Measurements from ENCODE around the gene GLYATL1. TPM values are rescaled to one million over a fixed set of nuclear protein-coding genes. Genes with fewer than 3 reads are reported as not detected.

The GLYATL1 gene
- total RNA-seq, 1 experiment from 2014 or later: not detected

GRCh38 chr11:58924230-58924629 is 15.1 kb upstream of the GLYATL1 start:
- DNase-seq (ENCODE audit: low spot score): no peak
- in situ Hi-C loops (cut with HindIII; ENCODE audit: low sequenced_read_pairs): no loop called here

GRCh38 chr11:58926251-58926650 is 13.0 kb upstream of the GLYATL1 start:
- no peak for DNase-seq (ENCODE audit: low spot score)
- in situ Hi-C loops (cut with HindIII; ENCODE audit: low sequenced_read_pairs): no loop called here

GRCh38 chr11:58926695-58927094 is 12.6 kb upstream of the GLYATL1 start:
- no peak for DNase-seq (ENCODE audit: low spot score)
- in situ Hi-C loops (cut with HindIII; ENCODE audit: low sequenced_read_pairs): no loop called here

DNA sequence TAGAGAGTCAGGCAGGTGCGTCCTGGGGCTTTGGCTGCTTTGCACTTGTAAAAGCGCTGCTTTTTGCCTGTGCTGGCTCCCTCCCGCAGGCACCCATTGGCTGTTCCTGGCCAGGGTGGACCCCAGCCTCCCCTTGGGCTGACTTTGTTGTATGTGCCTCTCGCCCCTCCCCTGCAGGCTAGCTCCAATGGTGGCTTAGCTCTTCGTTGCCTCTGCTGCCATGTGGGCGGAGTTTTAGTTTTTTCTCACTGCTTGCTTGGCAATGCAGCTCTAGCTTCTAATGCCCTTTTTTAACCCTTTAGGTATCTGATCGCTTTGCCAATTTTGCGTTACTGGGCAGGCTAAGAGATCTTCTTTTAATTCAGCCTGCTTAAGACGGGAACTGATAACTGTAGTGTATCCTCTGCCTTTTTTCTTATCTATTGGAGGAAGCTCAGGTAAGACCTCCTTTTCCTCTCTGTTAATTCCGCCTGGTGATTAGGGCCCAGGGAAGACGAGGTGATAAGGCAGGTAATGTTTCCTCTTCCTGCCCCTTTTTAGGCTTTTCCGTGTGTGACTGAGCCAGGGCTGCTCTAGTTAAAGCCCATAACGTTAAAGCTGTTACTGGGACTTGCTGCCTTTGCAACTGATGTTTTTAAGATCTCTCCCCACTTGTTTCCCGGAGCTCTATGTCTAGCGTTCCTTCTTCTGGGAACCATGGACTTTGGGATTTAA is 11.7 kb upstream of the GLYATL1 start:
- in situ Hi-C loops (cut with HindIII; ENCODE audit: low sequenced_read_pairs): no loop called here
- no peak for DNase-seq (ENCODE audit: low spot score)

- in situ Hi-C loops (cut with HindIII; ENCODE audit: low sequenced_read_pairs): no loop called here
- no peak for DNase-seq (ENCODE audit: low spot score)
Observed at GRCh38 chr11:58928107-58928499, 11.2 kb upstream of the GLYATL1 start.

GRCh38 chr11:58928691-58929090 is 10.6 kb upstream of the GLYATL1 start:
- in situ Hi-C loops (cut with HindIII; ENCODE audit: low sequenced_read_pairs): no loop called here
- no peak for DNase-seq (ENCODE audit: low spot score)

DNA sequence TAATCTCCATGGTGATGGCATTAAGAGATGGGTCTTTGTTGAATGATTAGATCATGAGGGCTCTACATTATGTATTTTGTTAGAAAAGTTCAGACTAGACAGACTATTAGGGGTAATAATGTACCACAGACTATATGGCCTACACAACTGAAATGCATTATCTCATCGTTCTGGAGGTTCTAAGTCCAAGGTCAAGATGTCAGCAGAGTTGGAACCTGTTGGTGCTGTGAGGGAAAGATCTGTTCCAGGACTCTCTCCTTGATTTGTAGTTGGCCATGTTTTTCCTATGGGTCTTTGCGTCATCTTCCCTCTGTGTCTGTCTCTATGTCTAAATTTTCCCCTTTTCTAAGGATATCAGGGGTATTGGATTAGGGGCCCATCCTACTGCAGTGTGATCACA is 8.4 kb upstream of the GLYATL1 start:
- no peak for DNase-seq (ENCODE audit: low spot score)

GRCh38 chr11:58933661-58934060 is 5.6 kb upstream of the GLYATL1 start:
- in situ Hi-C loops (cut with HindIII; ENCODE audit: low sequenced_read_pairs): no loop called here
- DNase-seq (ENCODE audit: low spot score): peak; percentile 34

More for the DNA sequence above, 8.4 kb upstream of the GLYATL1 start:
- in situ Hi-C loops (cut with HindIII; ENCODE audit: low sequenced_read_pairs): no loop called here

GRCh38 chr11:58934945-58935513 is 4.3 kb upstream of the GLYATL1 start:
- DNase-seq (ENCODE audit: low spot score): no peak
- in situ Hi-C loops (cut with HindIII; ENCODE audit: low sequenced_read_pairs): no loop called here

- in situ Hi-C loops (cut with HindIII; ENCODE audit: low sequenced_read_pairs): no loop called here
- DNase-seq (ENCODE audit: low spot score): no peak
Observed at GRCh38 chr11:58938398-58938797, 890 bp upstream of the GLYATL1 start.

DNA sequence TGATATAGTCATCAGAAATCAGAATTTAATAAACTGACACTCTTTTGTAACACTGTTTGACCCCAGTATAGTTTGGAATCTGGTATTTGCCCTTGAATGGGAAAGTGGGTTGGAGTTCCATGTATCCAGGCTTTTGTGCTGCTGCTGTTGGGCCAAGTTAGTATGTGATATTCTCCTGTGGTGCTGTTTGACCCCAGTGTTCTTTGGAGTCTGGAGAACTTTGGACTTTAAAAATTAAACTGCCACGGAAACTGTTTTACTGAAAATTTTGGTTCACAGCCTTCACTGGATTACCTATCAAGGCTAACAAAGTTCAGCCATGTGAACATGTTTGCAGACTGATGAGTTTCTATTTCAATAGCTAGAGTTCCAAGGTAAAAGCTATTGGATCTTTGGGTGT is 740 bp downstream of the GLYATL1 start:
- in situ Hi-C loops (cut with HindIII; ENCODE audit: low sequenced_read_pairs): no loop called here
- no peak for DNase-seq (ENCODE audit: low spot score)

DNA sequence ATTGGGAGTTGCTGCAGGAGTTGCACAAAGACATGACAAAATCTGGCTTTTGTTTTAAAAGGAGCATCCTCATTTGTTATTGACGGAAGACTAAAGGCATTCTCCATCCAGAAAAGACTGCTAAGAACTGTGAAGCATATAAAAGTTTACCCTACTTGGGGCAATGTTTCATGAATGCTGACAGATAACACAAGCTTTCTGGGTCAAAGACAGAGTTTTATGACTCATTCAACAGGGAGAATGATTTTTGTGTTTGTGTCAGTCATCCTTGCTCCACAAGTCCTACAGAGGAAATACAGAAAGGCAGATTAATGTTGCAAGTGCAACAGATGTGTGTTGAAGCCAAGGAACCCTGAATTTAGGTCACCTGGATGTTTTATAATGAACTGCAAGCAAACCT is 2.5 kb downstream of the GLYATL1 start:
- in situ Hi-C loops (cut with HindIII; ENCODE audit: low sequenced_read_pairs): no loop called here
- DNase-seq (ENCODE audit: low spot score): no peak

DNA sequence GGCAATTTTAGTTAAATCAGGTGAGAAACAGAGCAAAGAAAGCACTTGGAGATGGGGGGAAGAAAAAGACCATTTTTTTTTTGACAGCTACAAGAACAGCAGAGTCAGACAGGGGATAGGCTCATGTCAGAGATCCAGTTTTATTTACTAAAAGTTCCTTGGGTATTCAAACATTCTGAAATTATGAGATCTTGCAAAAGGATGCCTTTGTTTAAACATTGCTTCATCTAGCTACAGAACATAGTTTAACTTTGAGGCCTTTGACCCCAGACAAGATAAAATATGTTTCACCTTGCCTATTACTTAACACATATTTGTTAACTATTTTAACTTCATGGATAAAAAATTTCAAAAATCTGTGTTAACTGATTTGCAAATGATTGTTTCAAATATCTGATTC is 6.4 kb downstream of the GLYATL1 start:
- DNase-seq (ENCODE audit: low spot score): no peak
- in situ Hi-C loops (cut with HindIII; ENCODE audit: low sequenced_read_pairs): no loop called here

GRCh38 chr11:58949184-58949583 is 9.9 kb downstream of the GLYATL1 start:
- no peak for DNase-seq (ENCODE audit: low spot score)
- in situ Hi-C loops (cut with HindIII; ENCODE audit: low sequenced_read_pairs): no loop called here

- DNase-seq (ENCODE audit: low spot score): no peak
- in situ Hi-C loops (cut with HindIII; ENCODE audit: low sequenced_read_pairs): no loop called here
Observed at GRCh38 chr11:58957922-58958321, 18.6 kb downstream of the GLYATL1 start.

- in situ Hi-C loops (cut with HindIII; ENCODE audit: low sequenced_read_pairs): no loop called here
- no peak for DNase-seq (ENCODE audit: low spot score)
Observed at GRCh38 chr11:58958500-58958899, 19.2 kb downstream of the GLYATL1 start.

- no peak for DNase-seq (ENCODE audit: low spot score)
- in situ Hi-C loops (cut with HindIII; ENCODE audit: low sequenced_read_pairs): no loop called here
Observed at GRCh38 chr11:58963551-58964104, 24.3 kb downstream of the GLYATL1 start.

DNA sequence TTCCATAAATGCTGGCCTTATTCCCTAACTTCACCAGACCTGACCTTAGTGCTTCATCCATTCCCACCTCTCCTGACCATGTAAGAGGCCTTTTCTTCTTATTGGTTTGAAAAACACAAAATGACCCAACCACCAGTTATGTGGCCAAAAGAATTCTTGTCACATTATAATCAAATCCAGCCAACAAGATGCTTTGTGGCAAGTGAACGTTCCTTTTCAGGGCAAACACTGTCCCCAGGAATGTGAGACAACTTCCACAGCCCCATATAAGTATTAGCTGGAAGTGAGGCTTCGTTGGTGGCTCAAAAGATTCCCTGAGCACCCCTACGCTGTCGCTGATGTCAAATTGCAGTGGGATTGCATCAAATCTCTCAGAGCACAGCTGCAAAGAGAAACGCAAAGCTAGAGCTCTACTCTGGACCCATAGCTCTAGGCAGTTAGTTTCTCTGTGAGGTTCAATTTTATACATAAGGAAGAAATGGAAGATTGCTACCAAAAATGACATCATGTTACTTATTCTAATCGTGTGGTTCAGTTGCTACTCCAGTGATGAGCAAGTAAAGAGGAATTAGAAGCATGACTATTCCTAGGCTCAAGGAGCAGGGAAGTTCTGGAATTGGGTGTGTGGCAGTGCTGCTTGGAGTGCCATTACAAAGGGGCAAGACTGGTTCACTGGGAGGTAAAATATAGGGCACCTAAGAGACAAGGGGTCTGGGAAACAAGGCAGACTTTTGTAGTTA is 26.1 kb downstream of the GLYATL1 start:
- in situ Hi-C loops (cut with HindIII; ENCODE audit: low sequenced_read_pairs): no loop called here
- no peak for DNase-seq (ENCODE audit: low spot score)

- no peak for DNase-seq (ENCODE audit: low spot score)
- in situ Hi-C loops (cut with HindIII; ENCODE audit: low sequenced_read_pairs): no loop called here
Observed at GRCh38 chr11:58968251-58968711, 29.0 kb downstream of the GLYATL1 start.

DNA sequence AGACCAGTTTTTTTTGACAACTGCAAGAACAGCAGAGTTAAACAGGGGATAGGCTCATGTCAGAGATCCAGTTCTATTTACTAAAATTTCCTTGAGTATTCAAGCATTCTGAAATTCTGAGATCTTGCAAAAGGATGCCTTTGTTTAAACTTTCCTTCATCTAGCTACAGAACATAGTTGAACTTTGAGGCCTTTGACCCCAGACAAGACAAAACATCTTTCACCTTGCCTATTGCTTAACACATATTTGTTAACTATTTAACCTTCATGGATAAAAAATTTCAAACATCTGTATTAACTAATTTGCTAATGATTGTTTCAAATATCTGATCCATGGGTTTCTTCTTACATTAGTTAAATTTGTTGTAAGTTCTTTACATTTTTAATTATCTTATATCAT is 38.2 kb downstream of the GLYATL1 start:
- in situ Hi-C loops (cut with HindIII; ENCODE audit: low sequenced_read_pairs): no loop called here
- DNase-seq (ENCODE audit: low spot score): no peak
